ENCODE measurements around the gene NUB1.

The NUB1 gene

GRCh38 chr7:151390598-151391357, 49.2 kb downstream of the NUB1 start:
- no peak for DNase-seq

- no peak for DNase-seq
Measured at GRCh38 chr7:151391358-151391730, 49.7 kb downstream of the NUB1 start.

GRCh38 chr7:151392002-151392401, 50.4 kb downstream of the NUB1 start:
- DNase-seq = no peak

DNA sequence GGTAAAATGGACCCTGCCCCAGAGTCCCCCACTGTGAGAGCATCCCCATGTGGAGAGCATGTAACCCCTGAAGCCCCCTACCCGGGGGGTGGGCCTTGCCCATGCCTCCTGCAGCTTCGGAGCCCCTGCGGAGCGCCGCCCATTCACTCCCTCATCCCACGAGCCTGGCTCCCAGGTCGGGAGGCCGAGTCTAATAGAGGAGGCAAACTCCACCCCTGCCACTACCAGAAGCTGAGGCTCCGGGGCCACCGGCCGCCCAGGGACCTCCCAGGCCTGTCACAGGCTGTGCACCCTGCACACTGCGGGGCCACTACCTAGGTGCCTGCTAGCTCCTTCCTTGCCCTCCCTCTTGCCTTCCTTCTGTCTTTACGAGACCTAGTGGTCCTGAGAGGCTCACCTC, 50.8 kb downstream of the NUB1 start:
- DNase-seq = no peak

DNA sequence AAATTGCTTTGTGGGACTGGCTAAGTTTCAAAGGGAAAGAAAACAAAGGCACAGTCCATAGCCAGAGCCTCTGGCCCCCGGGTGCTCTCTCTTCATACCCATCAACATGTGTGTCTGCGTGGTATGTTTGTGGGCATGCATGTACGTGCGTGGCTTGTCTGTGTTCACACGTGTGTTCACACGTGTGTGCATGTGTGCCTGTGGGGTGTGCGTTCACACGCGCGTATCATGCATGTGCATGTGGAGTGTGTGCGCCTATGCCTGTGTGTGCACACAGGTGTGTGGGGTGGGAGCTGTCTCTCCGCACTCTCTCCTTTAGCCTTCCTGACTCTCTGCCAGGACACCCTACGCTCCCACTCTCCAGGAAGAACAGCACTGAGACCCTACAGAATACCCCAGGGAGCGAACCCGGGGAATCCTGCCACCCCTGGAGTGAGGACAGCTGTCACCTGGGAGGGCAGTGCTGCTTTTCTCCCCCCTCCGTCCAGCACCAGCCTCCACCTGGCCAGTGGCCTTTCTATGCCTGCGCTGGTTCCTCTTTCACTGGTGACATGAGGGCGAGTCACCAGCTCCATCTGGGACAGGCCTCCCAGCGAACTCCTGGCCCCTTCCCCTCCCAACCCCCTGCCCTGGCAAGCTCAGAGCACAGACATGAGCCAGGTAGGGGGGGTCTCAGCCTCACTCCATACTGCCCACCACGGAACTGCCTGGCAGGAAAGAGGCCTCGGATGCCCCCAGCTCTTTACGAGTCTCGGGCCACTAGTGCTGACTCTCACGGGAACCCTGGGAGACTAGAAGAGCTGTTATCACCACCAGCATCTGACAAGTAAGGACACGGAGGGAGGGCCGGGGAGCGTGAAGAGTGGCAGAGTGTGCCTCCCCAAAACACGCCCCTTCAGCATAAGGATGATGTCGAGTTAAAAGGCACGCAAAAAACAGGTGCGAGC, 51.7 kb downstream of the NUB1 start:
- DNase-seq = no peak

DNA sequence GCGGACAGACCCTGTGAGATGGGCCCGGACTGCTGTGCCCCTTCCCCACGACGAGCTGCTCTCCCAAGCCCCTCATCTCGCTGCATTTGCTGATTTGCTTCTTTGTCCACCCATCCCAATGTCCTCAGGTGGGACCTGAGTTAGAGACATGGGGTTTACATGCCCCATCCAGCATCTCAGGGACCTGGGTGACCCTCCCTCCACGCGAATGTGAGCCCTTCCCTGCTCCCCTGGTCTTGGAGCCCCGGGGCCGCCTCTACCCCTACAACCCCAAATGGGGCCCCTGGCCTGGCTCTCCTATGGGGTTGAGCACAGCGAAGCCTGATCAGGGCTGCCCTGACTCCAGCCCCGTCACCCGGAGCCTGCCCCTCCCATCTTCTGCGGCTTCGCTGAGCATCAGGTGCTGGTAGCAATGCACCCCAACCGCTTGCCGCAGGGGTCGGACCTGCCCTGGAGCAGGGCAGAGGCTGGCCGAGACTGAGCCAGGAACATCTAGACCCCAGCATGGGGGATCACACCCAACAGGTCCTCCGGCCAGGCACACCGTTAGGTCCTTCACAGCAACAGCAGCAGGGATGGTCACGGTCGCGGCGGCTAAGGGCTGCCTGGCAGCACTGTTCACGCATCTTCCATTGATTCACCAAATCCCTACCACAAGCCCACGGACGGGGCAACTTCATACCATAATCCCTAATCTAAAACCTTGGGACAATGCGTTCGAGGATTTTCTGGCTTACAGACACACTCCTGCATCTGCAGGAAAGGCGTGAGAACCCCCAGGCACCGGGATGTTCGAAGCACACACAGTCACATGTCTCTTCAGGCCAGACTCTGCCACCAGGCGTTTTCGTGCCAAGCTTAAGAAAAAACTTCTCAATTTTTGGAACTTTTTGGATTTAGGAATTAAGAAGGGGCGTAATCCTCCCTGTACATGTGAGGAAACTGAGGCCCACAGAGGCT, 52.7 kb downstream of the NUB1 start:
- no peak for DNase-seq

DNA sequence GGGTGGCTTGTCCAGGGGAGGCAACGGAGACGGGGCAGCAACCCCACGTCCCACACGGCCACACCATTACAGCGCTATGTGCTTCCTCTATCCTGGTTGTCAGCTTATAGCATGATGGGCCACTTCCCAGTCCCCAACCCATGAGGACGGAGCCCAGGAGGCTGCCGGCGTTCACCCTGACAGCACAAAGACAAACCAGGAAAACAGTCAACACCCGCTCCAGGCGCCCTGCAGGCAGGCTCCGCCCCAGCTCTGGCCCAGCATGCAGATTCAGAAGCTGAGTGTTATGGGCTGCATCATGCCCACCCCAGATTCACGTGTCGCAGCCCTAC, 53.4 kb downstream of the NUB1 start:
- DNase-seq = no peak

GRCh38 chr7:151396328-151396970, 54.8 kb downstream of the NUB1 start:
- no peak for DNase-seq

DNA sequence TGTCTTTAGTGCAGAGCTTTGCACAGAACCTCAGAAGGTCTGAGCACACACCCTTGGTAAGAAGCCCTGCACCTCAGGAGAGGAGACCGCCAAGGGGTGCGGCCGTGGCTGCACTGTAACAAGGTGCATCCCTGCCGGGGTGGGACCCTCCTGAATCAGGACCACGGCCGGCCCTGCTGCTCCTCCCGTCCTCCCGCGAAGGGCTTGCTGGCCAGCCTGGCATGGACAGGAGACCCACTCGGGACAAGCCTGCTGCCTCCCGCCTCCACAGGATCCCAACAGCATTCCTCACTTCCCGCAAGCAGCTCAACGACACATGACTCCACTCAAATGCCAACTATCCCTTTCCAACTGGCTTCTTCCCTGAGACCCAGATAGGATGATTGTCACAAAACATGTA, 55.4 kb downstream of the NUB1 start:
- DNase-seq = no peak

- DNase-seq = no peak
Measured at GRCh38 chr7:151398446-151399304, 57.1 kb downstream of the NUB1 start.

GRCh38 chr7:151399305-151399601, 57.6 kb downstream of the NUB1 start:
- DNase-seq = no peak

DNA sequence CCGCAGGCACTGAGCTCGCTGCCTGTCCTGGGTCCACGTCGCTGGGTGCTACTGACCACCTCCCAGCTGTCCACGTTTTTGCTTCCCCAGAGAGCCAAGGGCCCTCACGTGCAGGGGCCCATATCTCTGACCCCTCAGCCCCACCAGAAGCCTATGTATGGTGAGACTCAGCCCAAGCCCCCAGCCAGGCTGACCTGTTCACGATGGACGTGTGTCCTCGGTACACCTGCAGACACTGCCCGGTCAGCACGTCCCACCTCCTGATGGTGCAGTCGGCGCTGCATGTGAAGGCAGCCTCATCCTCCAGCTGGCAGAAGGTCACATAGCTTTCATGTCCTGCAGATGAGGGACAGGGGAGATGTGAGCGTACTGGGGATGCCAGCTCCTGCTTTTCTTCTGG, 58.3 kb downstream of the NUB1 start:
- no peak for DNase-seq

DNA sequence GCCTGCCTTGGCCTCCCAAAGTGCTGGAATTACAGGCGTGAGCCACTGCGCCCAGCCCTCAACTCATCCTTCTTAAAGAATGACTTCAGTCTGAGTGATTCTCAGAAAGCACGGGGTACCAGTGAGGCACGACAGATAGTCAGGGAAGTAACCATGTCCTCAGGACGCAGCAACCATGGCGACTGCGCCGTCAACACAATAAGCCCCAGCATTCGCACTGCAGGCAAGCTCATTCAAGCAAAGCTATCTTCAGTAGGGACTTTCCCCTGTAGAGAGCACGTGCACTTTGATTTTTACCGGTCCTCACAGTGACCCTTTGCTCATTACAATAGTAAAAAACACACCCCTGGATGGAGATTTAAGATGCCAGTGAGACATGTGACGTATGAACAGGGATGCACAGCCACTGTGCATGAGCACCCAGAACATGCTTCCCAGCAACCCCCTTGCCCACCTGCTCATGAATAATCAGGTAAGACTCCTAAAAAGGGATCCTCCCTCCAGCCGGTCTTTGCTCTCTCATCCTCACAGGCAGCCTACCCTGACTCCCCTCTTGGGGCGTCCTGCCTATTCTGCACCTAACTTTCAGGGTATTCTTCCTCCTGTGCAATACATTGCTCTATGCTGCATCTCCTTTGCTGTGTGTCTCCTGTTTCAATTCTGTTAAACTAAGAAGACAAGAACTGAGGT, 59.2 kb downstream of the NUB1 start:
- DNase-seq = no peak

GRCh38 chr7:151402029-151402835, 60.6 kb downstream of the NUB1 start:
- no peak for DNase-seq

GRCh38 chr7:151403764-151404163, 62.2 kb downstream of the NUB1 start:
- DNase-seq = no peak

GRCh38 chr7:151404216-151405011, 62.8 kb downstream of the NUB1 start:
- no peak for DNase-seq

- no peak for DNase-seq
Measured at GRCh38 chr7:151405056-151405455, 63.4 kb downstream of the NUB1 start.

- no peak for DNase-seq
Measured at GRCh38 chr7:151405588-151405987, 64.0 kb downstream of the NUB1 start.

All from fibroblast of skin of abdomen (primary cell).